Keratinocyte (primary cell): ENCODE measurements around the gene BPTF. TPM values are rescaled to one million over a fixed set of nuclear protein-coding genes. Genes with fewer than 3 reads are reported as not detected.

Experiments
- DNase-seq: peaks from one replicate; pipeline ENCODE4 v3.0.0-alpha.2; 2011; ENCODE audit warnings: low read depth, missing footprints, low spot score
- FAIRE-seq: peaks from 2 replicates; lab custom pipeline; 2011; peaks lifted over from hg19 to GRCh38; lab: Jason Lieb, UNC
- H2AFZ ChIP-seq: 2 replicates; pipeline ENCODE4 v1.6.0; 2012; ENCODE audit warnings: low read length, control low read depth, inconsistent platforms; ENCODE audit not compliant: control insufficient read depth
- H3K27ac ChIP-seq: 2 replicates; pipeline ENCODE4 v1.5.1; 2011; ENCODE audit warnings: low read length; ENCODE audit not compliant: control insufficient read depth, insufficient read depth
- H3K27me3 ChIP-seq: 3 replicates; pipeline ENCODE4 v1.6.0; 2011; ENCODE audit warnings: low read length; ENCODE audit not compliant: control insufficient read depth, insufficient read depth; ENCODE audit errors: extremely low read depth
- H3K36me3 ChIP-seq, 2 experiments: 2 replicates in 1 of 2; 3 replicates in 1 of 2; pipeline ENCODE4 v1.5.1; 2011; ENCODE audit warnings: low read length in 2 of 2, mild to moderate bottlenecking in 1 of 2; ENCODE audit not compliant: control insufficient read depth in 2 of 2, insufficient read depth in 2 of 2; ENCODE audit errors: extremely low read depth in 1 of 2
- H3K4me1 ChIP-seq: 3 replicates; pipeline ENCODE4 v1.5.1; 2011; ENCODE audit warnings: low read length; ENCODE audit not compliant: control insufficient read depth, insufficient read depth; ENCODE audit errors: extremely low read depth
- H3K4me2 ChIP-seq: 3 replicates; pipeline ENCODE4 v1.6.0; 2011; ENCODE audit warnings: low read depth, low read length; ENCODE audit not compliant: control insufficient read depth, insufficient read depth; ENCODE audit errors: extremely low read depth
- H3K4me3 ChIP-seq, 3 experiments: fragments of 200-600 bp in 1 of 3; sonication (generic) in 1 of 3; 2 replicates in 2 of 3; 3 replicates in 1 of 3; pipeline ENCODE4 v1.5.1; 2011 to 2016; ENCODE audit warnings: low read length in 3 of 3, mild to moderate bottlenecking in 3 of 3, control low read depth in 2 of 3, inconsistent platforms in 1 of 3, low read depth in 1 of 3, mixed read lengths in 1 of 3, mixed run types in 1 of 3, moderate library complexity in 1 of 3; ENCODE audit not compliant: control insufficient read depth in 2 of 3, insufficient read depth in 2 of 3; ENCODE audit errors: extremely low read depth in 1 of 3
- H3K79me2 ChIP-seq: 2 replicates; pipeline ENCODE4 v1.6.0; 2012; ENCODE audit warnings: low read length; ENCODE audit not compliant: control insufficient read depth, insufficient read depth
- H3K9ac ChIP-seq: 3 replicates; pipeline ENCODE4 v1.6.0; 2011; ENCODE audit warnings: low read length; ENCODE audit not compliant: control insufficient read depth, insufficient read depth; ENCODE audit errors: extremely low read depth
- H3K9me1 ChIP-seq: 3 replicates; pipeline ENCODE4 v1.6.0; 2011; ENCODE audit warnings: low read length; ENCODE audit not compliant: control insufficient read depth, insufficient read depth; ENCODE audit errors: extremely low read depth
- H3K9me3 ChIP-seq: 2 replicates; pipeline ENCODE4 v1.5.1; 2012; ENCODE audit warnings: low read depth, low read length; ENCODE audit not compliant: control insufficient read depth
- H4K20me1 ChIP-seq: 3 replicates; pipeline ENCODE4 v1.6.0; 2011; ENCODE audit warnings: low read length; ENCODE audit not compliant: control insufficient read depth, insufficient read depth; ENCODE audit errors: extremely low read depth
- EZH2 ChIP-seq: IDR thresholded peaks from one replicate; pipeline ENCODE4 v1.6.1; 2012; ENCODE audit warnings: inconsistent platforms, mild to moderate bottlenecking, low read length, moderate library complexity
- dilution Hi-C: fragments of 300-500 bp; cut with MboI; formaldehyde crosslinking; loops from one replicate; pipeline ENCODE4 v1.7.0; 2020; ENCODE audit warnings: low sequenced_read_pairs; ENCODE audit not compliant: extremely low pct_ligation_motif_present
- polyA plus RNA-seq, 5 experiments: library from polyadenylated mRNA; depleted of rRNA in 3 of 5; stranded (reverse) in 3 of 5; stranded (forward) in 1 of 5; unstranded in 1 of 5; fragments of >200 nt; gene quantifications; 1 replicate in 1 of 5; 2 replicates in 3 of 5; 3 replicates in 1 of 5; pipeline versions ENCODE4 v1.2.1 to v1.2.3, GENCODE V29; 2011 to 2012; ENCODE audit warnings: missing spikeins in 2 of 5, low read depth in 1 of 5, low replicate concordance in 1 of 5
- TF ChIP-seq, protein P1 (sequence below), 3 experiments: IDR thresholded peaks in 1 of 3; conservative IDR thresholded peaks in 1 of 3; optimal IDR thresholded peaks in 1 of 3; 2 replicates in 2 of 3; 3 replicates in 1 of 3; pipeline versions ENCODE3 to v1.5.1; 2011; ENCODE audit warnings: low read length in 3 of 3, mild to moderate bottlenecking in 3 of 3, moderate library complexity in 2 of 3, control low read depth in 1 of 3, inconsistent platforms in 1 of 3; ENCODE audit not compliant: insufficient read depth in 2 of 3; ENCODE audit errors: extremely low read depth in 1 of 3

BPTF gene
- polyA plus RNA-seq, 1 donor (not counting 4 experiments of a cell fraction or from before 2014, with no cell fraction given) = 28.3 TPM

DNA sequence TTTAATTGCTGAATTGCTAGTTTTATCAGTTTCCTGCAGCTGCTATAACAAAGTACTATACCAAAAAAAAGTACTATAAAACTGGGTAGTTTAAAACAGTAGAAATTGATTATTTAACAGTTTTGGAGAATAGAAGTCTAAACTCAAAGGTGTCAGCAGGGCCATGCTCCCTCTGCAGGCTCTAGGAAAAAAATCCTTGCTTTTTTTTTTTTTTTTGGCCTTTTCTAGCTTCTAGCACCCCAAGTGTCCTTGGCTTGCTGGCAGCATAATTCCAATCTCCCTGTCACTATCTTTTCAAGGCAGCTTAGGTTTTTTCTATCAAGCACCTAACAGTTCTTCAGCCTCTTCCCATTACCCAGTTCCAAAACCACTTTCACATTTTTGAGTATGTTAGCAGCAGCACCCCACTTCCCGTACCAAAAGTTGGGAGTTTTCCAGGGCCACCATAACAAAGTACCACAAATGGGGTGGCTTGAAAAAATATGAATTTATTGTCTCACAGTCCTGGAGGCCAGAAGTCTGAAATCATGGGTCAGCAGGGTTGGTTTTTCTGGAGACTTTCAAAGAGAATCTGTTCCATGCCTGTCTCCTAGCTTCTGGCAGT is 37.4 kb downstream of the BPTF start:
- Histone ChIP-seq H4K20me1 (no peaks in the 10 kb centered on the region), H3K79me2 (peaks cover 59% of the 10 kb centered on the region), H3K27ac (no peak overlapping the region), H3K9me1 (no peaks in the 10 kb centered on the region), H3K4me1 (no peaks in the 10 kb centered on the region), H3K9me3 (no peaks in the 10 kb centered on the region), H3K4me2 (no peak overlapping the region), H3K27me3 (no peaks in the 10 kb centered on the region), H2AFZ (no peak overlapping the region), H3K4me3 (no peak overlapping the region), H3K36me3 (peaks cover 0 to 2% of the 10 kb centered on the region in 2 experiments), H3K9ac (no peak overlapping the region)
- TF ChIP-seq, protein P1, sequence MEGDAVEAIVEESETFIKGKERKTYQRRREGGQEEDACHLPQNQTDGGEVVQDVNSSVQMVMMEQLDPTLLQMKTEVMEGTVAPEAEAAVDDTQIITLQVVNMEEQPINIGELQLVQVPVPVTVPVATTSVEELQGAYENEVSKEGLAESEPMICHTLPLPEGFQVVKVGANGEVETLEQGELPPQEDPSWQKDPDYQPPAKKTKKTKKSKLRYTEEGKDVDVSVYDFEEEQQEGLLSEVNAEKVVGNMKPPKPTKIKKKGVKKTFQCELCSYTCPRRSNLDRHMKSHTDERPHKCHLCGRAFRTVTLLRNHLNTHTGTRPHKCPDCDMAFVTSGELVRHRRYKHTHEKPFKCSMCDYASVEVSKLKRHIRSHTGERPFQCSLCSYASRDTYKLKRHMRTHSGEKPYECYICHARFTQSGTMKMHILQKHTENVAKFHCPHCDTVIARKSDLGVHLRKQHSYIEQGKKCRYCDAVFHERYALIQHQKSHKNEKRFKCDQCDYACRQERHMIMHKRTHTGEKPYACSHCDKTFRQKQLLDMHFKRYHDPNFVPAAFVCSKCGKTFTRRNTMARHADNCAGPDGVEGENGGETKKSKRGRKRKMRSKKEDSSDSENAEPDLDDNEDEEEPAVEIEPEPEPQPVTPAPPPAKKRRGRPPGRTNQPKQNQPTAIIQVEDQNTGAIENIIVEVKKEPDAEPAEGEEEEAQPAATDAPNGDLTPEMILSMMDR (optimal IDR thresholded peaks at IDR 0.05 in 1 of 3, IDR thresholded peaks at IDR 0.05 in 1 of 3, conservative IDR thresholded peaks at IDR 0.05 in 1 of 3; ENCODE audit: extremely low read depth in 1 of 3, insufficient read depth in 2 of 3, low read length in 3 of 3) = peak in 1 of 3 experiments; percentile 15
- TF ChIP-seq EZH2 = no peak
- FAIRE-seq = no peak
- DNase-seq = no peak
- dilution Hi-C loops = no loop called here

DNA sequence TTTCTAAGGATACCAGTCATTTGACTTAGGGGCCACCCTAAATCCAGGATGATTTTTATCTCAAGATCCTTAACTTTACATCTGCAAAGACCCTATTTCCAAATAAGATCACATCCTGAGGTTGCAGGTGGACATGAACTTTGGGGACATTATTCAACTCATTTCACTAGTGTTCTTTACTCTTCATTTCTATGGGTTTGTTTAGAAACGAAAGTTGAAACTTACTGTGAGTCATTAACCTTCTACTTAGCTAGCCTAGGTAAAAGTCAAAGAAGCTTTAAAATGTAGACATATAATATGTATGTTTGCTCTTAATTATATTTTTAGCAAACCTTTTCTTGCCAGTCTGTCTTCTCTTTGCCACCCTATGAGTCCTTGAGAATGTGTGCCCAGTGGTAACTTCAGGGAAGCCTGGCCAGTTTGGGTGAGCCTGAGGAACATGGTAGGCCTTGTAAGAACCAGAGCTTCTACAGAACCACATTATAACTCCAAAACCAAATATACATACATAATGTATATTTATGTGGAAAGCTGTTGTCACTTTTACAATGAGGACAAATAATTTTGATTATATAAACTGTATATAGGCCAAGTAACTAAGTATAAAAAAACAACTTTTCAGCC is 38.4 kb downstream of the BPTF start:
- Histone ChIP-seq H3K9ac (no peak overlapping the region), H3K9me3 (no peaks in the 10 kb centered on the region), H3K27ac (no peak overlapping the region), H3K4me2 (no peak overlapping the region), H3K79me2 (peaks cover 55% of the 10 kb centered on the region), H3K27me3 (no peaks in the 10 kb centered on the region), H3K4me1 (no peaks in the 10 kb centered on the region), H2AFZ (no peak overlapping the region), H3K9me1 (no peaks in the 10 kb centered on the region), H4K20me1 (no peaks in the 10 kb centered on the region), H3K36me3 (peaks cover 0 to 2% of the 10 kb centered on the region in 2 experiments), H3K4me3 (no peak overlapping the region)
- DNase-seq = no peak
- no peak for TF ChIP-seq EZH2
- TF ChIP-seq, protein P1 (optimal IDR thresholded peaks at IDR 0.05 in 1 of 3, IDR thresholded peaks at IDR 0.05 in 1 of 3, conservative IDR thresholded peaks at IDR 0.05 in 1 of 3; ENCODE audit: extremely low read depth in 1 of 3, insufficient read depth in 2 of 3, low read length in 3 of 3) = no peak
- dilution Hi-C loops = no loop called here
- FAIRE-seq = no peak
